Measurements from ENCODE around the gene TNP1. TPM values are rescaled to one million over a fixed set of nuclear protein-coding genes. Genes with fewer than 3 reads are reported as not detected.

TNP1 gene
- total and polyA plus RNA-seq, 2 experiments from 2014 or later, result not detected

DNA sequence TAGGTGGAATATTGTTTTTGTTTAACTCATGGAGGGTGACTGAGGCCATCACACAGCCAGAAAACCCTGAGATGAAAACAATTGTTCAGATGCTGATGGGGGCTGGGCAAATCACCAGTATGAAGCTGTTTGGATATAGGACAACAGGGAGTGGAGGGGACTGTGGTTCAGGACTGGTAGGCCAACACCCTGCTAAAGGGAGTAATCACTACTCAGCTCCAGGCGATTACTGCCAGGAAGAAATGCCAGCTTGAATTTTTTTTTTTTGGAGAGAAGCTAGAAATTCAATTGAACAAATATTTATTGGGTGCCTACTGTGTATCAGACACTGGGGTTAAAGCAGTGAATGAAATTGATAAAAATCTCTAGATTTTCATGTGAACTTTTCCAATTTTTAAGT lies 37.4 kb downstream of the TNP1 start:
- no peak overlapping the region for H2AFZ ChIP-seq
- TF ChIP-seq, protein P1, sequence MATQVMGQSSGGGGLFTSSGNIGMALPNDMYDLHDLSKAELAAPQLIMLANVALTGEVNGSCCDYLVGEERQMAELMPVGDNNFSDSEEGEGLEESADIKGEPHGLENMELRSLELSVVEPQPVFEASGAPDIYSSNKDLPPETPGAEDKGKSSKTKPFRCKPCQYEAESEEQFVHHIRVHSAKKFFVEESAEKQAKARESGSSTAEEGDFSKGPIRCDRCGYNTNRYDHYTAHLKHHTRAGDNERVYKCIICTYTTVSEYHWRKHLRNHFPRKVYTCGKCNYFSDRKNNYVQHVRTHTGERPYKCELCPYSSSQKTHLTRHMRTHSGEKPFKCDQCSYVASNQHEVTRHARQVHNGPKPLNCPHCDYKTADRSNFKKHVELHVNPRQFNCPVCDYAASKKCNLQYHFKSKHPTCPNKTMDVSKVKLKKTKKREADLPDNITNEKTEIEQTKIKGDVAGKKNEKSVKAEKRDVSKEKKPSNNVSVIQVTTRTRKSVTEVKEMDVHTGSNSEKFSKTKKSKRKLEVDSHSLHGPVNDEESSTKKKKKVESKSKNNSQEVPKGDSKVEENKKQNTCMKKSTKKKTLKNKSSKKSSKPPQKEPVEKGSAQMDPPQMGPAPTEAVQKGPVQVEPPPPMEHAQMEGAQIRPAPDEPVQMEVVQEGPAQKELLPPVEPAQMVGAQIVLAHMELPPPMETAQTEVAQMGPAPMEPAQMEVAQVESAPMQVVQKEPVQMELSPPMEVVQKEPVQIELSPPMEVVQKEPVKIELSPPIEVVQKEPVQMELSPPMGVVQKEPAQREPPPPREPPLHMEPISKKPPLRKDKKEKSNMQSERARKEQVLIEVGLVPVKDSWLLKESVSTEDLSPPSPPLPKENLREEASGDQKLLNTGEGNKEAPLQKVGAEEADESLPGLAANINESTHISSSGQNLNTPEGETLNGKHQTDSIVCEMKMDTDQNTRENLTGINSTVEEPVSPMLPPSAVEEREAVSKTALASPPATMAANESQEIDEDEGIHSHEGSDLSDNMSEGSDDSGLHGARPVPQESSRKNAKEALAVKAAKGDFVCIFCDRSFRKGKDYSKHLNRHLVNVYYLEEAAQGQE (IDR thresholded peaks at IDR 0.05; ENCODE audit: unreplicated experiment), result no peak
- TF ChIP-seq NANOG (IDR thresholded peaks at IDR 0.05; ENCODE audit: borderline replicate concordance) (no peak), EZH2phosphoT487 (IDR thresholded peaks at IDR 0.05; ENCODE audit: unreplicated experiment) (no peak), STAT1 (IDR thresholded peaks at IDR 0.05; ENCODE audit: unreplicated experiment) (no peak), EZH2 (IDR thresholded peaks at IDR 0.05; ENCODE audit: low read depth, unreplicated experiment) (no peak)
- TF ChIP-seq, protein P2, sequence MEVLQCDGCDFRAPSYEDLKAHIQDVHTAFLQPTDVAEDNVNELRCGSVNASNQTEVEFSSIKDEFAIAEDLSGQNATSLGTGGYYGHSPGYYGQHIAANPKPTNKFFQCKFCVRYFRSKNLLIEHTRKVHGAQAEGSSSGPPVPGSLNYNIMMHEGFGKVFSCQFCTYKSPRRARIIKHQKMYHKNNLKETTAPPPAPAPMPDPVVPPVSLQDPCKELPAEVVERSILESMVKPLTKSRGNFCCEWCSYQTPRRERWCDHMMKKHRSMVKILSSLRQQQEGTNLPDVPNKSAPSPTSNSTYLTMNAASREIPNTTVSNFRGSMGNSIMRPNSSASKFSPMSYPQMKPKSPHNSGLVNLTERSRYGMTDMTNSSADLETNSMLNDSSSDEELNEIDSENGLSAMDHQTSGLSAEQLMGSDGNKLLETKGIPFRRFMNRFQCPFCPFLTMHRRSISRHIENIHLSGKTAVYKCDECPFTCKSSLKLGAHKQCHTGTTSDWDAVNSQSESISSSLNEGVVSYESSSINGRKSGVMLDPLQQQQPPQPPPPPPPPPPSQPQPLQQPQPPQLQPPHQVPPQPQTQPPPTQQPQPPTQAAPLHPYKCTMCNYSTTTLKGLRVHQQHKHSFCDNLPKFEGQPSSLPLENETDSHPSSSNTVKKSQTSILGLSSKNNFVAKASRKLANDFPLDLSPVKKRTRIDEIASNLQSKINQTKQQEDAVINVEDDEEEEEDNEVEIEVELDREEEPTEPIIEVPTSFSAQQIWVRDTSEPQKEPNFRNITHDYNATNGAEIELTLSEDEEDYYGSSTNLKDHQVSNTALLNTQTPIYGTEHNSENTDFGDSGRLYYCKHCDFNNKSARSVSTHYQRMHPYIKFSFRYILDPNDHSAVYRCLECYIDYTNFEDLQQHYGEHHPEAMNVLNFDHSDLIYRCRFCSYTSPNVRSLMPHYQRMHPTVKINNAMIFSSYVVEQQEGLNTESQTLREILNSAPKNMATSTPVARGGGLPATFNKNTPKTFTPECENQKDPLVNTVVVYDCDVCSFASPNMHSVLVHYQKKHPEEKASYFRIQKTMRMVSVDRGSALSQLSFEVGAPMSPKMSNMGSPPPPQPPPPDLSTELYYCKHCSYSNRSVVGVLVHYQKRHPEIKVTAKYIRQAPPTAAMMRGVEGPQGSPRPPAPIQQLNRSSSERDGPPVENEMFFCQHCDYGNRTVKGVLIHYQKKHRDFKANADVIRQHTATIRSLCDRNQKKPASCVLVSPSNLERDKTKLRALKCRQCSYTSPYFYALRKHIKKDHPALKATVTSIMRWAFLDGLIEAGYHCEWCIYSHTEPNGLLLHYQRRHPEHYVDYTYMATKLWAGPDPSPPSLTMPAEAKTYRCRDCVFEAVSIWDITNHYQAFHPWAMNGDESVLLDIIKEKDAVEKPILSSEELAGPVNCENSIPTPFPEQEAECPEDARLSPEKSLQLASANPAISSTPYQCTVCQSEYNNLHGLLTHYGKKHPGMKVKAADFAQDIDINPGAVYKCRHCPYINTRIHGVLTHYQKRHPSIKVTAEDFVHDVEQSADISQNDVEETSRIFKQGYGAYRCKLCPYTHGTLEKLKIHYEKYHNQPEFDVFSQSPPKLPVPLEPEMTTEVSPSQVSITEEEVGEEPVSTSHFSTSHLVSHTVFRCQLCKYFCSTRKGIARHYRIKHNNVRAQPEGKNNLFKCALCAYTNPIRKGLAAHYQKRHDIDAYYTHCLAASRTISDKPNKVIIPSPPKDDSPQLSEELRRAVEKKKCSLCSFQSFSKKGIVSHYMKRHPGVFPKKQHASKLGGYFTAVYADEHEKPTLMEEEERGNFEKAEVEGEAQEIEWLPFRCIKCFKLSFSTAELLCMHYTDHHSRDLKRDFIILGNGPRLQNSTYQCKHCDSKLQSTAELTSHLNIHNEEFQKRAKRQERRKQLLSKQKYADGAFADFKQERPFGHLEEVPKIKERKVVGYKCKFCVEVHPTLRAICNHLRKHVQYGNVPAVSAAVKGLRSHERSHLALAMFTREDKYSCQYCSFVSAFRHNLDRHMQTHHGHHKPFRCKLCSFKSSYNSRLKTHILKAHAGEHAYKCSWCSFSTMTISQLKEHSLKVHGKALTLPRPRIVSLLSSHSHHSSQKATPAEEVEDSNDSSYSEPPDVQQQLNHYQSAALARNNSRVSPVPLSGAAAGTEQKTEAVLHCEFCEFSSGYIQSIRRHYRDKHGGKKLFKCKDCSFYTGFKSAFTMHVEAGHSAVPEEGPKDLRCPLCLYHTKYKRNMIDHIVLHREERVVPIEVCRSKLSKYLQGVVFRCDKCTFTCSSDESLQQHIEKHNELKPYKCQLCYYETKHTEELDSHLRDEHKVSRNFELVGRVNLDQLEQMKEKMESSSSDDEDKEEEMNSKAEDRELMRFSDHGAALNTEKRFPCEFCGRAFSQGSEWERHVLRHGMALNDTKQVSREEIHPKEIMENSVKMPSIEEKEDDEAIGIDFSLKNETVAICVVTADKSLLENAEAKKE (CRISPR knock-in tag; IDR thresholded peaks at IDR 0.05), result no peak
- no peaks in the 10 kb centered on the region for H4K20me1 ChIP-seq (replicated peaks; ENCODE audit: insufficient read depth)
- Mint-ChIP-seq H3K4me3 (no peak overlapping the region), H3K27ac (no peak overlapping the region), H3K36me3 (ENCODE audit: low read depth) (no peaks in the 10 kb centered on the region), H3K27me3 (ENCODE audit: insufficient read depth, low read depth, poor library complexity) (peaks cover 3% of the 10 kb centered on the region), H3K9me3 (no peaks in the 10 kb centered on the region), H3K4me1 (peaks cover 7% of the 10 kb centered on the region; the same call in 2 of the 3 replicates)
- H3K4me1 ChIP-seq (ENCODE audit: insufficient read depth), result no peaks in the 10 kb centered on the region
- ATAC-seq (no peak), DNase-seq (ENCODE audit: low spot score) (no peak)
- H3F3A ChIP-seq (replicated peaks; ENCODE audit: low read depth), result no peaks in the 10 kb centered on the region
- no peaks in the 10 kb centered on the region for H3K36me3 ChIP-seq (ENCODE audit: insufficient read depth)
- no peaks in the 10 kb centered on the region for H3K27me3 ChIP-seq (ENCODE audit: insufficient read depth)
- no peaks in the 10 kb centered on the region for H3K79me2 ChIP-seq (replicated peaks; ENCODE audit: insufficient read depth)
- no peak overlapping the region for H3K4me2 ChIP-seq
- H3K27ac ChIP-seq (ENCODE audit: low read depth), result no peak overlapping the region
- no peak overlapping the region for H3K4me3 ChIP-seq
- peaks cover 15% of the 10 kb centered on the region; the same call in 1 of the 2 replicates for H3K9me2 ChIP-seq (ENCODE audit: insufficient read depth)
